ENCODE data around the gene CYP46A1.

Gene CYP46A1

GRCh38 chr14:99747582-99748330 lies 63.7 kb downstream of the CYP46A1 start:
- no peak for TF ChIP-seq CTCF (IDR thresholded peaks at IDR 0.05; ENCODE audit: insufficient read depth, low read depth, low read length, missing control alignments)
- no peak overlapping the region for H3K4me3 ChIP-seq (ENCODE audit: low read depth, low read length)
- no peak for DNase-seq (ENCODE audit: low read depth)

DNA sequence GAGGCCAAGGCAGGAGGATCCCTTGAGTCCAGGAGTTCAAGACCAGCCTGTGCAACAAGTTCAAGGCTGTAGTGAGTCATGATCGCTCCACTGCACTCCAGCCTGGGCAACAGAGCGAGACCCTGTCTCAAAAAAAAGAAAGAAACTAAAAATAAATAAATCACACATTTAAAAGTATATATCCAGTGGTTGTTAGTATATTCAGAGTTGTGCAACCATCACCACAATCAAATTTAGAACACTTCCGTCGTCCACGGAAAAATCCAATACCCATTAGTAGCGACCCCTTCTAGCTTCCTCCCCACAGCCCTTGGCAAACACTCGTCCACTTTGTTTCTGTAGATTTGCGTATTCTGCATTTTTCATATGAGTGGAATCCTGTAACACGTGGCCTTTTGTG lies 64.4 kb downstream of the CYP46A1 start:
- DNase-seq (ENCODE audit: low read depth), result no peak
- no peak overlapping the region for H3K4me3 ChIP-seq (ENCODE audit: low read depth, low read length)
- TF ChIP-seq CTCF (IDR thresholded peaks at IDR 0.05; ENCODE audit: insufficient read depth, low read depth, low read length, missing control alignments), result no peak

- TF ChIP-seq CTCF (IDR thresholded peaks at IDR 0.05; ENCODE audit: insufficient read depth, low read depth, low read length, missing control alignments), result no peak
- no peak overlapping the region for H3K4me3 ChIP-seq (ENCODE audit: low read depth, low read length)
- DNase-seq (ENCODE audit: low read depth), result no peak
These were observed 65.0 kb downstream of the CYP46A1 start for GRCh38 chr14:99749142-99749541.

- DNase-seq (ENCODE audit: low read depth), result no peak
- H3K4me3 ChIP-seq (ENCODE audit: low read depth, low read length), result no peak overlapping the region
- TF ChIP-seq CTCF (IDR thresholded peaks at IDR 0.05; ENCODE audit: insufficient read depth, low read depth, low read length, missing control alignments), result no peak
These were observed 65.9 kb downstream of the CYP46A1 start for GRCh38 chr14:99749763-99750715.

DNA sequence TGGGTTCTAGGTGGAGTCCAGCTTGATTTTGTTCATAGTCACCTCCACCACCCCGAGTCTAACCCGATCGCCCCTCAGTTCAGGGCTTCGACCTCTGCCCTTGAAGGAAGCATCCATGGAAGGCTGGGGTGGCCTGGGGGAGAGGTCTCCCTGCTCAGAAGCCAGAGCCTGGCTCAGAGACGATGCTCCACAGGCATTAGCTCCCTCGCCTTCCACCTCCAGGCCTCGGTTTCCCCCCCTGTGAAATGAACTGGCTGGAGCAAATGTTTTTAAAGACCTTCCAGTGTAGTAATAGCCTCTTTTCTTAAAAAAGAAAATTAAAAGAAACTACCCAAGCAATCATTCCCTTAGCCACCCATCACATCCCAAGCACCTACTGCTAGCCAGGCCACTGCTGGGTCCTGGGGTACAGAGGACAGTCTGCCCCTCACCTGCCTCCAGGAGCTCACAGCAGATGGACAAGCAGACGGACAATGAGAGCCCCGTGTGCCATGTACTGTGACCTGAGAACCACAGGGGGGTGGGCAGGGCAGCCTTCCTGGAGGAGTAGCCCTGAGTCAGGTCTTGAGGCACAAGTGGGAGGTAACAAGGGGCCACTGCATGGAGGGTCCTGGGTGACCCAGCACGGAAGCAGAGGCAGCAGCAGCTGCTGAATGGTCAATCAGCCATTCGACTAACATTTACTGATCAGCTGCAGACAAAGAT lies 66.8 kb downstream of the CYP46A1 start:
- H3K4me3 ChIP-seq (ENCODE audit: low read depth, low read length), result no peak overlapping the region
- no peak for TF ChIP-seq CTCF (IDR thresholded peaks at IDR 0.05; ENCODE audit: insufficient read depth, low read depth, low read length, missing control alignments)
- DNase-seq (ENCODE audit: low read depth), result no peak

GRCh38 chr14:99751539-99752485 lies 67.7 kb downstream of the CYP46A1 start:
- H3K4me3 ChIP-seq (ENCODE audit: low read depth, low read length), result no peak overlapping the region
- no peak for DNase-seq (ENCODE audit: low read depth)
- no peak for TF ChIP-seq CTCF (IDR thresholded peaks at IDR 0.05; ENCODE audit: insufficient read depth, low read depth, low read length, missing control alignments)
